Dermis blood vessel endothelial cell (primary cell): Measurements from ENCODE around the gene TECPR1. TPM values are rescaled to one million over a fixed set of nuclear protein-coding genes. Genes with fewer than 3 reads are reported as not detected.
"Not testable (repeated sequence)": the region's sequence is repeated elsewhere in the genome, so short reads cannot be mapped to it uniquely, and the experiment has no call there.

Source experiments
- DNase-seq: peaks from one replicate; pipeline ENCODE4 v3.0.0; 2010
- total RNA-seq: library from RNA; depleted of rRNA; stranded (reverse); fragments of >200 nt; gene quantifications from 2 replicates; pipeline ENCODE4 v1.2.3, GENCODE V29; 2014

TECPR1 gene
- total RNA-seq, 1 donor from 2014 or later, result 66.2 TPM

DNA sequence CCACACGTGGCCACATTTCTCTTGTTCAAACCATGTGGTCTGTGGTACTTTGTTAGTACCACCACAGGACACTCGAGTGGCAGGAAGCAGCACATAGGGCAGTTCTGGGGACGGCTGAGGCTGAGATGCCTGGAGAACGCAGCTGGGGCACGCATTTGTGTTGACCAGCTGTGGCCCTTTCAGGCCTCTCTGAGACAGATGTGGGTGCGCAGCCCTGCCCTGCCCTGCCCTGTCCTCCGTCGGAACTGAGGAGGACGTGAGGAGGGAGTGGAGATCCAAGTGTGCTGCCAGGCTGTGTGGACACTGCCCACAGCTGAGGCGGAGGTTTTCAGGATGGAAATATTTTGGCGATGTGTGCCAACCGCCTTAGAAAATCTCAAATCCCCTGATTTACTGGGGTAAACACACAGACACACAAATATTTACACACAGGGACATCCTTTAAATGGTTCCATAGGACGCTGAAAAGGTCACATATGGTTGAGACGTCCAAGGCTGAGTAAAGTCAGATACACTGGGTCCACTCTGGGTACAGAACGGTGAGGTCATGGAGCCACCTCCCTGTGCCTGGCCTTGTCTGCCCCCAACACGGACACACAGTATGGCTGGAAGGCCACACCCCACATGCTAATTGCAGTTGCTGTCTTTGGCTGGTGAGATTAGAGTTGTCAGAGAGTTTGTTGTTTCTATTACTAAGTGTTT lies 26.0 kb downstream of the TECPR1 start:
- no peak for DNase-seq

DNA sequence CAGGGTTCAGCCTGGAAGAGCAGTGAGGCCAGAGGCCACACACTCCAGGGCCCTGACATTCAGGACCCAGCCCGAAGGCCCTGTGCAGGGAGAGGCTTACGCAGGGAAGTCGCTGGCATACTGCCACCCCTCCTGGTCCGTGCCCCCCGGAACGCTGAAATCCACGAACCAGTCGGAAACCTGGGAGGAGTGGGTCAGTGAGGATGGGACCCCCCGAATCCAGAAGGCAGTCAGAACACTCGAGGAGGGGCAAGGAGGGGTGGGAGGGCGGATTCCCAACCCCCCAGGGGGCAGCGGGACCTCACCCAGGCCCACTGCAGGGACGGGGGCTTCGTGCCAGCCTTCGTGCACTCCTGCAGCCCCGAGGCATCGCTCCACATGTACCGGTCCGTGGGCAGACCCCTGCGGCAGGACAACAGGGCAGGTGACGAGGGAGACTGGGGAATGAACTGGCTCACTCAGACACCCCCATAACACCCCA lies 27.3 kb downstream of the TECPR1 start:
- no peak for DNase-seq

DNA sequence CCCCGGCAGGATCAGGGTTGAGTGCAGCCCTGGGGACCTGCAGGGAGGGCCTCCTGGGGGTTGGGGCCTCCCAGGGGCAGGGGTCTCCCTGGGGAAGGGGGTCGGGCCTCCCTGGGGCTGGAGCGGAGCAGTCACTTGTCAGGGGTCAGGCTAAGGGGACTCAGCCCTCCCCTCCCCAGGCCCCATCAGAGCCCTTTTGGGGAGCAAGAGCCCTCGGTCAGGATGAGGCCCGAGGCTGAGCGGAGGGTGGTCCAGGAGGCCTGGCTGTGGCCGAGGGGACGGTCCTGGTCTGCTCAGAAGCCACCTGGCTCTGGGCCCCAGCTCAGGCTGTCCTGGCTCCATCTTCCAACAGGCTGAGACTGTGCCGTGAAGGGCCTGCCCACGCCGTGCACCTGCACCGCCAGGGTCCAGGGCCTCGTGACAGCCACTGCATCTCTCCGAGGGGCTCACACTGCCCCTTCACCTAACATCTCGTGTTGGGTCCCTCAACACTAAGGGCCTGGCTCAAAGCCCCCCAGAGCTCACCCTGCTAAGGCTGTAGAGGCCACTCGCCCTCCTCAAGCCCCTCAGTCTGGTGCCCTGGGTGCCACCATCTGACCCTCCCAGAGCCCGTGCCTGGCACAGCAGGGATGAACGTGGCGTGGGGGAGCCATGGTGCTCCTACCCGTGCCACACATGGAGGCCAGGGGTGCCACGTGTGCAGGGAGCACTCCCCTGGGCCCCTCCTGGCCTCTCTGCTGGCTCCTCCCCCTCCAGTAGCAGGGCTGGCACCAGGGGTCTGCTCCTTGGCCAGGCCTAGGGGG lies 27.9 kb downstream of the TECPR1 start:
- DNase-seq, result no peak

DNA sequence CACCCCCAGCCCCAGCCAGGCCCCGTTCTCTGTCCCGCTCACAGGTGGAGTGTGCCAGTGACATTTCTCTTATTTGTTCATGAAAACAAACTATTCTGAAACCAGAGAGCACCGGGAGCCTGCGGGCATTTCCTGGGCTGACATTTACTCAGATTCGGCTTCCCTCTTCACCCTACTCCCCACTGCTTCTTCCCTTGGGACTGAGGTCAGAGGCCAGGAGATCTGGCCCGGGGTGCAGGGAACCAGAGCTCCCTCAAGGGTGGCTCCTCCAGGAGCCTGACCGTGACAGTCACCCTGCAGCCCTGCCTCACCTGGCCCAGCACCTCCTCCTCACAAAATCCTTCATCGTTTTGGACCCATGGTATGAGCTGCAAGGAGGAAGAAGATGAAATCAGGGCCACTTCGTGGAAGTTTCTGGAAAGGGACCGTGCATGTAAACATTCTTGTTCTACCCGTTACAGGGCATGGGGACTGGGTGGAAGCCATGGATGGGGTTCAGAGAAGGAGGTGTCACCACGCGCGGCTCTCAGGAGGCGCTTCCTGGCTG lies 28.6 kb downstream of the TECPR1 start:
- no peak for DNase-seq

DNA sequence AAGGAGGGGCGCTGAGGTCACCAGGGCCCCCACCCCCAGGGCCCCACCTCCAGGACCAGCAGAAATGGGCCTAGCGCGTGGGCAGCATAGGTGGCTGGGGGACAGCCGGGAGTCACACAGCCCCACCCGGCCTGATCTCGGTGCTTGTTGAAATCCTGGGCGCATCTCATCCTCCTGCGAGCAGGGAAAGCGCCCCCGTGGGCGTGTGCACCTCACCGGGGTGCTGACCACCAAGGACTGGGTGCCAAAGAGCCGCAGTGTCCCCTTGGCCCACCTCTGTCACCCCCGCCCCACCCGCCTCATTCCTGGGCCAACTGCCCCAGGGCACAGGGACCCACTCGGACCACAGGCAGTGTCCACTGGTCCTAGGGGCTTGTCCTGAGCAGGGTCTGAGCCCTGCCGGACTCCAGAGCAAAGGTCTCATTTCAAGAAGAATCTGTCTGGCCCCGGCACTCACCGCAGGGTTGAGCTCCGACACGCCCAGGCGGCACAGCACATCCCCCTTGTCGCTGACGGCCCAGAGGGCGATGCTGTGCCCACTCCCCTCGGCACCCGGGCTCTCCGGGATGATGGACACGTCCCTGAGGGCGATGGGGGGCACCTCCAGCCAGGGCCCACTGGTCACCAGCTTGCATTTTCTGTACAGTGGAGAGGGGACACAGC lies 29.4 kb downstream of the TECPR1 start:
- no peak for DNase-seq

DNA sequence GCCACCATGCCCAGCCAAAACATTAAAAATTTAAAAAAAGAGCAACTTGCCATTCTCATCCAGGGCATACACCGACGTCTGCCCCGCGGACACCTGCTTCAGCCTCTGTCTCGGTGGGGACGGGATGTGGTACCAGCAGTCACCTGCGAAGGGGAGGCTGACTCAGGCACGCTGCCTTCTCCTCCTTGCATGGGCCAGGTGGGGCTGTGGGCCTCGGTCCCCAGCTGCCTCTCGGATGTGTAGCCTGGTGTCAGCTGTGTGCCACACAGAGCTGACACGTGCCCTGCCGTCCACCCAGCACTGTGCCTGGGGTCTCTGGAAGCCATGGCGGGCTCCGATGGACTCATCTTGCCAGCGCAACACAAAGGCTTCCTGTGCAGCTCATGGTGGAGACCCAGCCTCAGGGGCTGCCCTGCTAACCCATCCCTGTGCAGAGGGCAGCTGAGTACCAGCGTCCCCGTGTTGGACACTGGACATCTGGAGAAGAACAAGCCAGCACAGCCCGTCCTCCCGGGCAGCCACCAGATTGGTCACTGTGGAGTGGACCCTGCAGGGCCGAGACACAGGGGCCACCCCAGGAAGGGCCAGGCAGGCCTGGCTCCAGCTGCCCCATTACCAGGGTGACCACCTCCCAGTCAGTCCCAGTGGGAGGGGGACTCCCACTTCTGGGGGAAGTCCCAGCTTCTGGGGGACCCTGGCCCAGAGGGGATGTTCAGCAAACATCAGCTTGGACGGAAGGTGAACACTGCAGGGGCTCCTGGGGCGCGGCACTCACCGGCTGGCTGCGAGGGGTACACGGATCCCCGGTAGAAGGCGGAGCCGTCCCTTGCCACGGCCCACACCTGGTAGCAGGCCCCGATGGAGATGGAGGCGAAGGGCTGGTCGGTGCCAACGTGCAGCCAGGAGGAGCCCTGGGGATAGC lies 30.2 kb downstream of the TECPR1 start:
- DNase-seq, result no peak

DNA sequence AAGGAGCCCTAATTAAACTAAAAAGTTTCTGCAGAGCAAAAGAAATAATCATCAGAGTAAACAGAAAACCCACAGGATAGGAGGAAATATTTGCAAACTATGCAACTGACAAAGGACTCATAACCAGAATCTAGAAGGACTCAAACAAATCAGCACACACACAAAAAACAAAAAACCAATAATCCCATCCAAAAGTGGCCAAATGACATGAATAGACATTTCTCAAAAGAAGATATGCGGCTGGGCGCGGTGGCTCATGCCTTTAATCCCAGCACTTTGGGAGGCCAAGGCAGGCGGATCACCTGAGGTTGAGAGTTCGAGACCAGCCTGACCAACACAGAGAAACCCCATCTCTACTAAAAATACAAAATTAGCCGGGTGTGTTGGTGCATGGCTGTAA lies 32.6 kb downstream of the TECPR1 start:
- DNase-seq, result not testable (repeated sequence)

DNA sequence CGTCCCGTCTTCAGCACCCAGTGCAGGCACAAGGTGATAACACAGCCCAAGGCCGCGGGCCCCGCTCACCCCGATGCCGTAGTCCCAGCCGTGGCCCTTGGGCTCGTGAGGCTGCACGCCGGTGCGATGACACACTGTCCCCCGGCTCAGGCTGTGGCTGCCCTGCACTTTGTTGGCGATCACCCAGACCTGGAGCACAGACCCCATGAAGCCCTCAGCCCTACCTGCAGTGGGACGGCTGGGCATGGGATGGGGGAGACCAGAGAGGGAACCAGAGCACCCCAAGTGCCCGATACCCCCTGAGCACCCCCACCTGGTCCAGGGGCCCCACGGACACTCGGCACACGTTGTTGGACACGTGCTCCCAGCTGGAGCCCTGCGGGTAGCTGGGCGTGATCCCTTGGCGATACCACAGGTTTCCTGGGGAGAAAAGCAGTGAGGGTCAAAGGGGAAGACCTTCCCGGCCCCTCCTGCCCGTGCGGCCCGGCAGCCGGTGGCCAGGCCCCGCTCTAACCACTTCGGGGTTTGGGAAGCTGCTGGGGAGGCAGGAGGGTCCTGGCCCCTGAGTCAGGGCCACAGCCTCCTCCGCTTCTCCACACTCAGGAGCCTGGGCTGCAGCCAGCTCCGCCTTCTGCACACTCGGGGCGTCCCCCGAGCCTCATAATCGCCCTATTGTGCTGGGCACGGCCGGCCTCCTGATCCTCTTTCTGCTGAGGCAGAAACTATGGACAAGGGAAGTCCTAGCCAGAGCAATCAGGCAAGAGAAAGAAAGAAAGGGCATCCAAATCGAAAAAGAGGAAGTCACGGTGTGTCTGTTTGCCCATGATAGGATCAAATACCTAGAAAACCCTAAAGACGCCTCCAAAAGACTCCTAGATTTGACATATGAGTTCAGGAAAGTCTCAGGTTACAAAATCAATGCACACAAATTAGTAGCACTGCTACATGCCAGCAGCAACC lies 34.1 kb downstream of the TECPR1 start:
- no peak for DNase-seq

DNA sequence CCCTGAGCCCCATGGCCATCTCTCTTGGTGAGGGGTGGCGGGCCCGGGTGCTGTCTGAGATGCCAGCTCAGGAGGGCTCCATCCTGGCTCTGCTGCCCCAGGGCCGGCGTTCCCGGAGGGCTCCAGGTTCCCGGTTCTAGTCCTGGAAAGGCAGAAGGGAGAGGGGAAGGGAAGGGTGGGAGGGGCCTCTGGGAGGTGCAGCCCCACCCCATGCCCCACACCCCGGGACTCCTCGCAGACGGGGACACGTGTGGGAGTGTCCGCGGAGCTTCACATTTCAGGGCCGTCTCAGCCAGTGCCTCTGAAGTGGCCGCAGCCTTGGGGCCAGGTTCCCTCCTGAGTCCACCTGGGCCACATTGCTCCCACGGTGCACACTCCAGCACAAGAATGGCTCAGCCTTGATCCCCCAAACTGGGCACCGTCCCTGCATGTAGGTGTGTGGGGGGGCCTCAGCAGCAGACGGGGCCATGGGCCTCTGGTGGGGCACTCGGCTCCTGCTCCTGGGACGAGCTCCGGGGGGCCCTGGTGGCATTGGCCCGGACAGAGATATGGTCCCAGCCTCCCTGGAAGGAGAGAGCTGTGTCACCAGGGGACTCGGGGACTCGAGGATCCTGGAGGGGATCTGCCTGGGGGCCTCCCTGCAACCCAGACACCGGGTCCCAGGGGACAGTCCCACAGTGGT lies 35.0 kb downstream of the TECPR1 start:
- no peak for DNase-seq

DNA sequence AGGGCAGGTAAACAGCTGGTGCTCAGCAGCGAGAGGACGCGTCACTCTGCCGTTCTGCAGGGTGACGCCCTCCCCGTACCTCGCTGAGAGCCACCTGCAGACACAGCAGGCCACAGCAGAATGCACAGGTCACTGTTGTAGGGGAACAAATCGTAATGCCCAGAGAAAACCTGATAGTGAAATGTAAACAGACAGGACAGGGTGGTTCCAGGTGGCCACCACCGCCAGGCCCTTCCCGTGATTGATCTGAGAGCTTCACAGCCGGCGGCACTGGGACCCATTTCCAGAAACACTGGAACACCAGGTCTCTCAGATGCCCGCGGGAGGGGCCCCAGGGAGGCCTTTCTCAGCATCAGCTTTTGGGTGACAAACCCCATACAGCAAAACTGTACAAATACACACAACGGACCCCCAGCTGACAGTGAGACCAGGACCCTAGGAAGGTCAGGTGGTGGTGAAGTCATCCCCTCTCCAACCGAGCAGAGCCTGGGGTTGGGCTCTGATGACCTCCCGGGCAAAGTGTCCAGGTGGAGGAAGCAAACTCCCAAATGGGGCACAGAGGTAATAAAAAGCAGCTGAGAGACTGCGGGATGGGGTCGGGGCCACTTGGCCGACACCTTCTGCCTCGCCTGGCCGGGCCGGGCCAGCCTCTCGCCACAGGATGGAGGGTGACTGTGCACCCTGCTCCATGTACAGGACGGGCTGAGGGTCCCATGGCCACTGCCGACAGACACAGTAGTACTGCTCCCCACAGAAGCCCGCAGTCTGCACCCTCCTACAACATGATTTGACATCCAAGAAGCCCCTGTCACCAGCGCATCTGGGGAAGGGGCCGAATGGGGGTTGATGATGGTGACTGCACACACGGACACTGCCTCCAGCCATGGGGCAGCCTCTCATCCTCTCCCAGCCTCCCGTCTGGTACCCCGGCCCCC lies 36.2 kb downstream of the TECPR1 start:
- DNase-seq, result no peak

DNA sequence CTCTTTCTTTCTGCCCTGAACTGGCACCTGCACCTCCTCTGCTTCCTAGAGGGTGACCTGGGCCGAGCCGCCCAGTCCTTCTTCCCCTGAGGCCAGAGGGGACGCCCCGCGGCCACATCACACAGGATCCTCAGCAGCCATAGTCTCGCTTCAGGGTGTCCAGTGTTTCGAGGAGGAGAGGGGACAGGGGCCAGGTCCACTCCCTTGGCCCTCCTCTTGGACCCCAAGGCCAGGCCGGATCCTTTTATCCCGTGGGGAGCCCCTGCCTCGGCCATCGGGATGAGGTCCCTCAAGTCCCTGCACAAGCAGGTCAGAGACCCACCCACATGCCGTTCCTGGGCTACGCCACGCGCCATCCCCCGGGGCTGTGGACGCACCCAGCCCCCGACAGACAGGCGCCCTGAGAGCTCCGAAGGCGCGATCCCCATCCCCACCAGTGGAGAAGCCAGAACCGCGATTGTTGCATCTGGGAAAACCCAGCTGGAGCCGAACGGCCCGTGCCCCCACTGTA lies 37.2 kb downstream of the TECPR1 start:
- DNase-seq, result no peak

DNA sequence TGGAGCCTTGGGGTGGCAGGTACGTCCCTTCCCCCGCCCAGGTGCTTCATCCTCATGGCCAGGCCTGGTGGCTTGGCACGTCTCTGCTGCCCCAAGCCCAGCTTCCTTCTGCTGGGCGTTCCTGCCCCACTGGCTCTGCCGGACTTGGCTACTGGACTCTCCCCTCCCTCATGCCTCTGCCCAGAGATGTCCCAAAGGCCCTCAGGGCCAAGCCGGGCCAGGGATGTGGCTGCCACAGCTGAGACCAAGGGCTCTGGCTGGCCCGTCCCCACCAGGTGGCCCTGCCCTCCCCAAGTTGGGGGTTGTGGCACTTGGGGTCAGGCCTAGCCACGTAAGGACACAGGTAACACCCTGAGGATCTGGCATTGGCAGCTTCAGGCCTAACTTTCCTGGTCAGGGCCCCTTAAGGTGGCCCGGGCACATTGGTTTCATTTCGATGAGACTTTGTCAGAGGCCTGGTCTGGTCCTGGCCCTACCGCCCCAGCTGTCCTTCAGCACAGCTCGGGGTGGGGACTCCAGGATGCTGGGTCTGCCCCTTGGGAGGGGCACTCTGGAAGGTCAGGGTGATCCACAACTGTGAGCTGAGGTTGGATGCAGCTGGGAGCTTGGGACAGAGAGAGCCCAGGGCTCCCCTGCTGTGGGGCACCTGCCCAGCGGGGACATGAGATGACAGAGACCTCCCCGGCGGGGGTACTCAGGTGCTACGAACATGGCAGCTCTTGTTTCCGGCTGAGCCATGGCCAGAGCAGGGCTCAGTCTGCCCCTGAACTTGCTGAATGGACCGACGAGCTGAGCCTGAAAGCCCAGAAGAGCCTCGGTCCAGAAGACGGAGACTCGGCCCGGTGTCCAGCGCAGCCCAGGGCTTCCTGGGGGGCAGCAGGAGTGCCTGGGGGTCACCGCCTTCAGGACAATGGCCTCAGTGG lies 37.9 kb downstream of the TECPR1 start:
- DNase-seq, result no peak

DNA sequence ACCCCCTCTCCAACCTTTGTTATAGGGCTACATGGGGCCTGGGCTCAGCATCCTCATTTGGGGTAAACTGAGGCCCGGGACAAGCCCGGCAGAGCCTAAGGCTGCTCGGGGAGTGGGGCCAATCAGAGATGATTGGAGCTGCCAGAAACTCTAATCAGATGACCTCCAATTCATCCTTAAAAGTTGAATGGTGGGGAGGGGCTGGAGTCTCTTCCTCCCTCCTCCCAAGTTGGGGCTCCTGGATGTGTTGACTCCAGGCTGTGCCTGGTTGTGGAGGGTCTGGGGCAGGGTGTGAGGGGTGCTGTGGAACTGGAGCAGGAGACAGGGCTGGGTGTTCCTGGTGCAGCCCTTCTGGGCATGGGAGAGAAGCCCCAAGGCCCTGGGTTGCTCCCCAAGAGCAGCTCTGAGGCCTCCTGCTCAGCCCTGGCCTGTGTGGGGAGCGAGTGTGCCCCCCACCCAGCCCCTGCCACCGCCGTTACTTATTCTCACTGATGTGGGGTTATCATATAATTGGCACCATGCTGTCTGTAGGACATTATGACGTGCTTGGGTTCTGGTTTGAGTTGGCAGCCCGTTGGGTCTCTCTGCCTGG lies 38.6 kb downstream of the TECPR1 start:
- DNase-seq, result no peak

DNA sequence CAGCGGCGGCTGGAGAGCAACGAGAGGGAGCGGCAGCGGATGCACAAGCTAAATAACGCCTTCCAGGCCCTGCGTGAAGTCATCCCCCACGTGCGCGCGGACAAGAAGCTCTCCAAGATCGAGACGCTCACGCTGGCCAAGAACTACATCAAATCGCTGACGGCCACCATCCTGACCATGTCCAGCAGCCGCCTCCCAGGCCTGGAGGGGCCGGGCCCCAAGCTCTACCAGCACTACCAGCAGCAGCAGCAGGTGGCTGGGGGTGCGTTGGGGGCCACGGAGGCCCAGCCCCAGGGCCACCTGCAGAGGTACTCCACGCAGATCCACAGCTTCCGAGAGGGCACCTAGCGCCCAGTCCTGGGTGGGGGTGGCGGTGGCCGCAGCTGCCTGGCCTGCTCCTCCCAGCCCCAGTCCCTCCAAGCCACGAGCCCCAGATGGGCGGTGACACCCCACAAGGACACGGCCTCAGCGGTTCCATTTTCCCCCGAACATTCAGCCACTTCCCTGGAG lies 39.4 kb downstream of the TECPR1 start:
- no peak for DNase-seq

DNA sequence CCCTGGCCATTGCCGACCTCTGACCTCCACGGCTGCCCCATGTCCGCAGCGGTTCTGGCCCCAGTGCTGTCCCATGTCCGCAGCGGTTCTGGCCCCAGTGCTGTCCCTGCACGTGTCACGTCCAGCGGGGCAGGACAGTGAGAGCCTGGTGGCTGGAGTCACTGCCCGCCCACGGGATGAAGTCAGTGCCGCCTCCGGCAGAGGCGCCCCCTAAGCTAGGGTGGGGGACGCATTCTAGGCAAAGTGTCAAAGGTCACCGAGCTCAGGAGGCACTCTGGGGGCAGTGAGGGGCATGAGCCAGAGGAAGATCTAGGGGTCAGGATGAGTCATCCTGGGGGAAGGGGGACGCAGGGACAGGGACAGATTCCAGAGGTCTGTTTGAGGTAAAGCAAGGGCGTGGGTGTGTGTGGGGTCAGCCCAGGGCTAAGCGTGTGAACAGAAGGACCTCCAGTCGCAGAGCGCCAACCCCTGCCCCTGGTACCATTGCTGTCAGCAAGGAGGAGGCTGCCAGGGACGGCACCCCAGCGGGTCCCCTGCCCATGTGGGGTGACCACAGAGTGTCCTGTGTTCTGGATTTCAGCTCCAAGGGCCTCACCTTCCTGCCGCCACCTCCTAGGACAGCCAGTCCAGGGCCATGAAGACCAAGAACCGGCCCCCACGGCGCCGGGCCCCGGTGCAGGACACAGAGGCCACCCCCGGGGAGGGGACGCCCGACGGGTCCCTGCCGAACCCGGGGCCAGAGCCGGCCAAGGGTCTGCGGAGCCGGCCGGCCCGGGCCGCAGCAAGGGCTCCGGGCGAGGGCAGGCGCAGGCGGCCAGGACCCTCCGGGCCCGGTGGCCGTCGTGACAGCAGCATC lies 40.1 kb downstream of the TECPR1 start:
- DNase-seq, result no peak

DNA sequence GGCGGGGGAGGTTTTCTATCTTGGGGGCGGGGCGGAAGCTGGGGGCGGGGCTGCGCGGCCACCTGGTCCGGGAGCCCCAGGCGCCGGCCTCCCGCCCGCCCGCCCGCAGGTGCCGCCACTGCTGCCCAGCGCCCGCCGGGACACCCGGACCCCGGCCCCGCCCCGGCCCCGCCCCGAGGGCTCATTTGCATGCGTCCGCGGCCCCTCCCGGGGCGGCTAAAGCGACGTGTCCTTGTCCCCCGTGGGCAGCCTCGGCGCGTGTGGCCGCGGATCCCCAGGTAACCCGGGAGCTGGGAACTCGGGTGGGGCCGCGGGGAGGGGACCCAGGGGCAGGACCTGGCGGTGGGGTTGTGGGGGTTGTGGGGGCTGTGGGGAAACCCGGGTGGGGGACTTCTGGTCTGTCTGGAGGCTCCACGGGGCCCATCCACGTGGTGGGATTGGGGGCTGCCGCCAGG lies 40.8 kb downstream of the TECPR1 start, which contains the start of gene BHLHA15:
Gene BHLHA15, plus strand, starts transcription at position 219 of the 455 bp plus-strand sequence. CDS start 871 bp downstream, outside the sequence.
- no peak for DNase-seq
